Bronchial epithelial cell (primary cell): ENCODE measurements around the gene GALR3. TPM values are rescaled to one million over a fixed set of nuclear protein-coding genes. Genes with fewer than 3 reads are reported as not detected.

Source experiments
- DNase-seq: peaks from one replicate; pipeline ENCODE4 v3.0.0-alpha.2; 2010; ENCODE audit warnings: low read depth
- FAIRE-seq: peaks from 2 replicates; lab custom pipeline; 2011; peaks lifted over from hg19 to GRCh38; lab: Jason Lieb, UNC
- H3K27me3 ChIP-seq: 2 replicates; pipeline ENCODE4 v1.5.1; 2011; ENCODE audit warnings: low read length; ENCODE audit not compliant: control insufficient read depth, insufficient read depth
- H3K36me3 ChIP-seq: 2 replicates; pipeline ENCODE4 v1.5.1; 2011; ENCODE audit warnings: low read length; ENCODE audit not compliant: control insufficient read depth, insufficient read depth
- H3K4me3 ChIP-seq: 2 replicates; pipeline ENCODE4 v1.5.1; 2011; ENCODE audit warnings: mild to moderate bottlenecking, low read depth, low read length, control low read depth
- total RNA-seq: library from RNA; depleted of rRNA; stranded (reverse); fragments of >200 nt; gene quantifications from 2 replicates; pipeline ENCODE4 v1.2.1, GENCODE V29; 2014
- TF ChIP-seq, protein P1 (sequence below): IDR thresholded peaks from 2 replicates; pipeline ENCODE4 v1.5.1; 2011; ENCODE audit warnings: mild to moderate bottlenecking, moderate library complexity, low read length, control low read depth, inconsistent platforms; ENCODE audit not compliant: insufficient read depth, severe bottlenecking

Gene GALR3
- total RNA-seq, 1 donor from 2014 or later: not detected

DNA sequence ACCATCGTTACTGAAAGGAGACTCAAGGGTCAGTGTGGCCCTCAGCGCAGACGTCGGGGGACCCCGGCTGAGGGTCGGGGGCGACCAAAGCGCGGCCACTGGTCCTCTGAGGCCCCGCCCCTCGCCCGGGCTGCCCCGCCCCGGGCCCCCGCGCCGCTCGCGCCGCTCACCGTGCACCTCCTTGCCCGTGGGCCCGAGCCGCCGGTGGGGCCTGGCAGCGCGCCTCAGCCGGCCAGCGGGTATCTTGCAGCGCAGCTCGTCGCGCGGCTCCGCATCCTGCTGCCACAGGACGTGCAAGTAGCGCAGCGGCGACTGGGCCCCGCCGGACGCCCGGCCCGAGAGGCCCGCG is 20.5 kb downstream of the GALR3 start:
- FAIRE-seq (no peak), DNase-seq (no peak)
- TF ChIP-seq, protein P1, sequence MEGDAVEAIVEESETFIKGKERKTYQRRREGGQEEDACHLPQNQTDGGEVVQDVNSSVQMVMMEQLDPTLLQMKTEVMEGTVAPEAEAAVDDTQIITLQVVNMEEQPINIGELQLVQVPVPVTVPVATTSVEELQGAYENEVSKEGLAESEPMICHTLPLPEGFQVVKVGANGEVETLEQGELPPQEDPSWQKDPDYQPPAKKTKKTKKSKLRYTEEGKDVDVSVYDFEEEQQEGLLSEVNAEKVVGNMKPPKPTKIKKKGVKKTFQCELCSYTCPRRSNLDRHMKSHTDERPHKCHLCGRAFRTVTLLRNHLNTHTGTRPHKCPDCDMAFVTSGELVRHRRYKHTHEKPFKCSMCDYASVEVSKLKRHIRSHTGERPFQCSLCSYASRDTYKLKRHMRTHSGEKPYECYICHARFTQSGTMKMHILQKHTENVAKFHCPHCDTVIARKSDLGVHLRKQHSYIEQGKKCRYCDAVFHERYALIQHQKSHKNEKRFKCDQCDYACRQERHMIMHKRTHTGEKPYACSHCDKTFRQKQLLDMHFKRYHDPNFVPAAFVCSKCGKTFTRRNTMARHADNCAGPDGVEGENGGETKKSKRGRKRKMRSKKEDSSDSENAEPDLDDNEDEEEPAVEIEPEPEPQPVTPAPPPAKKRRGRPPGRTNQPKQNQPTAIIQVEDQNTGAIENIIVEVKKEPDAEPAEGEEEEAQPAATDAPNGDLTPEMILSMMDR: no peak
- Histone ChIP-seq H3K27me3 (no peaks in the 10 kb centered on the region), H3K36me3 (peaks cover 2% of the 10 kb centered on the region), H3K4me3 (peak overlapping the region; percentile 68)

DNA sequence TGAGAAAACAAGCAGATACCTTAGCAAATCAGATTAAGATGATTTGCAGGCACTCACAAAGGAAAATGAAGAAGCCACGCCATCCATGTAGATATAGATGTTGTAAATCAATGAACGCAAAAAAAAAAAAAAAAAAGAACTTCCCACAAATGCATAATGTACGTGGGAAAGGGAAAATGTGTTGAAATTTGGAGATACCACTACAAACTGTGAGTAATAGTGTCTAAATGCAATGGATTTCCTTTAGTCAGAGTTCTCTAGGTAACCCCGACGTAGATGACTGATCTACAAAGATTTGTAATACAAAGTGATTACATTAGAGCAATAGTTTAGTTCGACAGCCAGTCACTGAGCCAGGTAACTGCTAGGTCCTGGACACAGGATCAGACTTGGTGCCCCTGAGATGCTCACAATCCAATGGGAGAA is 21.7 kb downstream of the GALR3 start:
- H3K27me3 ChIP-seq: no peaks in the 10 kb centered on the region
- TF ChIP-seq, protein P1: no peak
- H3K36me3 ChIP-seq: peaks cover 1% of the 10 kb centered on the region
- DNase-seq (peak; percentile 19), FAIRE-seq (no peak)
- H3K4me3 ChIP-seq: peak overlapping the region; percentile 68

DNA sequence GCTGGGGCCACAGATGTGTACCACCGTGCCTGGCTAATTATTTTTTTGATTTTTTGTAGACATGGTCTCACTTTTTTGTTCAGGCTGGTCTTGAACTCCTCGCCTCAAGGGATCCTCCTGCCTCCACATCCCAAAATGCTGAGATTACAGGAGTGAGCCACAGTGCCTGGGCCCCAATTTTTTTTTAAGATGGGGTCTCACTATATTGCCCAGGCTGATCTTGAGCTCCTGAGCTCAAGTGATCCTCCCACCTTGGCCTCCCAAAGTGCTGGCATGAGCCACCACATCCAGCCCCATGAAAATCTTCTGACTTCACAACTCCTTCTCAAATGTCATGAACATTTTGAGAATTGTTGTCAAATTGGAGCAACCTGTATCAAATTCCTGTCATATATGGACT is 23.3 kb downstream of the GALR3 start:
- H3K27me3 ChIP-seq: no peaks in the 10 kb centered on the region
- H3K4me3 ChIP-seq: no peak overlapping the region
- DNase-seq (no peak), FAIRE-seq (no peak)
- H3K36me3 ChIP-seq: peaks cover 1% of the 10 kb centered on the region
- TF ChIP-seq, protein P1: no peak

DNA sequence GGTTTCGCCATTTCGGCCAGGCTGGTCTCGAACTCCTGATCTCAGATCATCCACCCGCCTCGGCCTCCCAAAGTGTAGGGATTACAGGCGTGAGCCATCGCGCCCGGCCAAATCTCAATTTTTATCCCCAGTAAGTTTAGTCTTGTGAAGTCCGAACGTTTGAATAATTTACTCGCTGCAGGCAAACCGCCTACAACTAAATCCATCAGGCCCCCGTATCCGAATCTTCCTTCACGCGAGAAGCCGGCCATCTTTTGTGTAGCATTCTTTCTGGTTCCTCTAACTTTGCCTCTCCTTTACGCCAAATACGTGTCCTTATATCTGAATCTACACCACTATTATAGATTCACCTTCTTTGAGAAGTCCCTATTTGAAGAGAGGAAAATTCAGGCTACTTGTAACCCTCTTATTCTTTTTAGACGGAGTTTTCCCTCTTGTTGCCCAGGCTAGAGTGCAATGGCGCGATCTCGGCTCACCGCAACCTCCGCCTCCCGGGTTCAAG is 25.5 kb downstream of the GALR3 start:
- TF ChIP-seq, protein P1: no peak
- H3K27me3 ChIP-seq: no peaks in the 10 kb centered on the region
- DNase-seq (peak; percentile 20), FAIRE-seq (no peak)
- H3K36me3 ChIP-seq: peaks cover 11% of the 10 kb centered on the region
- H3K4me3 ChIP-seq: peak overlapping the region; percentile 78

DNA sequence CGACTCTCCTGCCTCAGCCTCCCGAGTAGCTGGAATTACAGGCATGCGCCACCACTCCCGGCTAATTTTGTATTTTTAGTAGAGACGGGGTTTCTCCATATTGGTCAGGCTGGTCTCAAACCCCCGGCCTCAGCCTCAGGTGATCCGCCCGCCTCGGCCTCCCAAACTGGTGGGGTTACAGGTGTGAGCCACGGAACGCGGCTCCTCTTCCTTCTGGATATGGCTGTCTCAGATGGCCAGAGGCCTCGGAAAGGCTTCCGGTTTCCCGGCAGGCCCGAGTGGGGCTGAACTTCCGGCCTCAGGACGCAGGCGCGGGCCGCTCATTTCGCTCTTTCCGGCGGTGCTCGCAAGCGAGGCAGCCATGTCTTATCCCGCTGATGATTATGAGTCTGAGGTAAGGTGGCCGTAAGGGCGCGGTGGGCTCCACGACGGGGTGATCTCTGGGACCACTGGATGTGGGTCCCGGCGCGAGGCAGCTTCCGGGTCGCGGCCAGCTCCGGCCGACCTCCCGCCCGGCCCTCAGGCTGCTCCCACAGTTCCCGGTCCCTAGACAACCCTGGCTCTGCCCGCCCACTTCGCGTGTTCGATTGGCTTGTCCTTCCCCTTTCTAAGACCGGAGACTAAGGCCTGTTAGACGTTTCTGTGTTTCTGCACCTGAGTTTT is 26.0 kb downstream of the GALR3 start, which contains the start of gene EIF3L:
EIF3L (plus strand) TSS at position 331 of the 663 bp plus-strand sequence; CDS start at position 362, 31 bp downstream.
- peak within 1 kb of the TSS; percentile 78 for H3K4me3 ChIP-seq
- DNase-seq (peak; percentile 84), FAIRE-seq (no peak)
- TF ChIP-seq, protein P1: no peak
- no peaks in the 10 kb centered on the region for H3K27me3 ChIP-seq
- peaks cover 15% of the 10 kb centered on the region for H3K36me3 ChIP-seq
